H1 (cell line): ENCODE data around the gene ORC3. TPM values are rescaled to one million over a fixed set of nuclear protein-coding genes. Genes with fewer than 3 reads are reported as not detected.

Source experiments
- CTCF ChIA-PET: fragments of 300-600 bp; sonication (Branson Sonifier 250); formaldehyde crosslinking; loops from one replicate; lab custom pipeline; 2021; ENCODE audit not compliant: partially characterized antibody; lab: Charles Lee
- POLR2A ChIA-PET: fragments of 300-600 bp; sonication (Branson Sonifier 250); formaldehyde crosslinking; loops from one replicate; lab custom pipeline; 2021; ENCODE audit warnings: inconsistent platforms; ENCODE audit not compliant: partially characterized antibody; lab: Charles Lee
- DNase-seq, 2 experiments: peaks; one replicate each; pipeline versions ENCODE4 v3.0.0 to v3.0.0-alpha.2; 2010 to 2022; ENCODE audit warnings: low spot score in 2 of 2, low read depth in 1 of 2, mixed read lengths in 1 of 2
- FAIRE-seq: peaks from 2 replicates; lab custom pipeline; 2011; peaks lifted over from hg19 to GRCh38; lab: Jason Lieb, UNC
- H2AFZ ChIP-seq: 2 replicates; pipeline ENCODE4 v1.8.1; 2012; ENCODE audit warnings: low read length, inconsistent platforms
- H2AK5ac ChIP-seq: 2 replicates; pipeline ENCODE4 v1.6.1; 2013; ENCODE audit warnings: low read depth, low read length
- H2BK120ac ChIP-seq: replicated peaks from 2 replicates; pipeline ENCODE3; 2013; ENCODE audit warnings: low read depth, low read length, inconsistent platforms
- H2BK12ac ChIP-seq: 2 replicates; pipeline ENCODE4 v1.6.1; 2013; ENCODE audit warnings: low read depth, low read length
- H2BK15ac ChIP-seq: 2 replicates; pipeline ENCODE4 v1.6.1; 2013; ENCODE audit warnings: low read length
- H2BK20ac ChIP-seq: 2 replicates; pipeline ENCODE4 v1.6.1; 2013; ENCODE audit warnings: low read length
- H2BK5ac ChIP-seq: 2 replicates; pipeline ENCODE4 v1.6.1; 2013; ENCODE audit warnings: low read depth, low read length
- H3K14ac ChIP-seq: 2 replicates; pipeline ENCODE4 v1.6.1; 2013; ENCODE audit warnings: inconsistent platforms; ENCODE audit not compliant: insufficient read length
- H3K18ac ChIP-seq: 2 replicates; pipeline ENCODE4 v1.6.1; 2013; ENCODE audit warnings: low read length; ENCODE audit errors: extremely low read depth
- H3K23ac ChIP-seq: 2 replicates; pipeline ENCODE4 v1.6.1; 2013; ENCODE audit warnings: inconsistent platforms; ENCODE audit not compliant: insufficient read length
- H3K23me2 ChIP-seq: 2 replicates; pipeline ENCODE4 v1.6.1; 2013; ENCODE audit warnings: low read depth, low read length
- H3K27ac ChIP-seq: 2 replicates; pipeline ENCODE4 v1.6.1; 2011; ENCODE audit warnings: low read depth, low read length, inconsistent platforms
- H3K27me3 ChIP-seq, 4 experiments: replicated peaks in 1 of 4; 1 replicate in 1 of 4; 2 replicates in 3 of 4; pipeline versions ENCODE4 v1.6.1 to v1.8.1; 2011 to 2013; ENCODE audit warnings: low read length in 3 of 4, mild to moderate bottlenecking in 3 of 4, inconsistent platforms in 2 of 4, mixed read lengths in 2 of 4, moderate library complexity in 1 of 4; ENCODE audit not compliant: control insufficient read depth in 3 of 4, insufficient read depth in 3 of 4; ENCODE audit errors: extremely low read depth in 1 of 4
- H3K36me3 ChIP-seq, 4 experiments: 2 replicates each; pipeline versions ENCODE4 v1.6.1 to v1.8.1; 2011 to 2013; ENCODE audit warnings: mild to moderate bottlenecking in 4 of 4, low read length in 3 of 4, moderate library complexity in 2 of 4, control low read depth in 1 of 4, inconsistent platforms in 1 of 4; ENCODE audit not compliant: insufficient read depth in 4 of 4, control insufficient read depth in 2 of 4
- H3K4ac ChIP-seq: replicated peaks from 2 replicates; pipeline ENCODE3; 2013; ENCODE audit warnings: low read length, low read depth, mixed read lengths, inconsistent platforms; ENCODE audit not compliant: insufficient read length
- H3K4me1 ChIP-seq, 4 experiments: replicated peaks in 1 of 4; 1 replicate in 1 of 4; 2 replicates in 3 of 4; pipeline versions ENCODE4 v1.6.1 to v1.8.1; 2011 to 2013; ENCODE audit warnings: low read length in 3 of 4, inconsistent platforms in 2 of 4, mixed read lengths in 1 of 4; ENCODE audit not compliant: insufficient read depth in 4 of 4, control insufficient read depth in 3 of 4
- H3K4me2 ChIP-seq, 2 experiments: 2 replicates each; pipeline versions ENCODE4 v1.6.1 to v1.8.1; 2011 to 2013; ENCODE audit warnings: low read depth in 2 of 2, low read length in 2 of 2, control low read depth in 1 of 2, inconsistent platforms in 1 of 2, mild to moderate bottlenecking in 1 of 2; ENCODE audit not compliant: insufficient read depth in 1 of 2
- H3K4me3 ChIP-seq, 4 experiments: fragments of 200-600, 300-600 bp in 1 of 4; sonication (generic), shearing (Covaris generic), sonication (Bioruptor Twin) in 1 of 4; 2 replicates each; pipeline versions ENCODE4 v1.5.1 to v1.8.1; 2011 to 2016; ENCODE audit warnings: low read length in 4 of 4, low read depth in 3 of 4, control low read depth in 2 of 4, inconsistent platforms in 2 of 4, mild to moderate bottlenecking in 2 of 4, mixed read lengths in 1 of 4, moderate library complexity in 1 of 4; ENCODE audit not compliant: insufficient read depth in 2 of 4; ENCODE audit errors: extremely low read depth in 1 of 4
- H3K56ac ChIP-seq: replicated peaks from 2 replicates; pipeline ENCODE3; 2013; ENCODE audit warnings: low read depth, mild to moderate bottlenecking, mixed read lengths, low read length, inconsistent platforms; ENCODE audit not compliant: insufficient read length
- H3K79me1 ChIP-seq: 2 replicates; pipeline ENCODE4 v1.6.1; 2013; ENCODE audit warnings: low read depth, low read length, control low read depth
- H3K79me2 ChIP-seq, 2 experiments: 2 replicates each; pipeline versions ENCODE4 v1.6.1 to v1.8.1; 2012 to 2013; ENCODE audit warnings: low read length in 2 of 2, mild to moderate bottlenecking in 2 of 2, inconsistent platforms in 1 of 2; ENCODE audit not compliant: insufficient read depth in 2 of 2, control insufficient read depth in 1 of 2
- H3K9ac ChIP-seq, 4 experiments: replicated peaks in 1 of 4; 1 replicate in 1 of 4; 2 replicates in 3 of 4; pipeline versions ENCODE4 v1.6.1 to v1.8.1; 2011 to 2013; ENCODE audit warnings: low read depth in 3 of 4, low read length in 3 of 4, control low read depth in 2 of 4, mild to moderate bottlenecking in 2 of 4, moderate library complexity in 2 of 4, inconsistent platforms in 1 of 4; ENCODE audit errors: extremely low read depth in 1 of 4
- H3K9me3 ChIP-seq, 2 experiments: 2 replicates each; pipeline versions ENCODE4 v1.6.1 to v1.8.1; 2012 to 2013; ENCODE audit warnings: mild to moderate bottlenecking in 2 of 2, moderate library complexity in 2 of 2, control low read depth in 1 of 2, inconsistent platforms in 1 of 2, low read depth in 1 of 2, low read length in 1 of 2, mixed read lengths in 1 of 2; ENCODE audit not compliant: insufficient read depth in 2 of 2
- H4K20me1 ChIP-seq, 2 experiments: replicated peaks in 1 of 2; 2 replicates each; pipeline versions ENCODE3 to v1.8.1; 2011 to 2013; ENCODE audit warnings: inconsistent platforms in 2 of 2, low read length in 2 of 2, mild to moderate bottlenecking in 1 of 2; ENCODE audit not compliant: insufficient read depth in 2 of 2, control insufficient read depth in 1 of 2
- H4K5ac ChIP-seq: 2 replicates; pipeline ENCODE4 v1.6.1; 2013; ENCODE audit warnings: low read length, low read depth, mixed read lengths, inconsistent platforms; ENCODE audit not compliant: insufficient read length
- H4K8ac ChIP-seq: 2 replicates; pipeline ENCODE4 v1.8.0; 2013; ENCODE audit warnings: mild to moderate bottlenecking, moderate library complexity, low read length, inconsistent platforms; ENCODE audit not compliant: insufficient read depth; ENCODE audit errors: extremely low read depth
- H4K91ac ChIP-seq: replicated peaks from 2 replicates; pipeline ENCODE3; 2013; ENCODE audit warnings: low read length, mixed read lengths, inconsistent platforms; ENCODE audit not compliant: insufficient read length
- ASH2L ChIP-seq: fragments of 200-600, 300-600 bp; sonication (generic); IDR thresholded peaks from one replicate; pipeline ENCODE4 v1.7.1; 2017; ENCODE audit warnings: low read length
- CHD2 ChIP-seq: IDR thresholded peaks from 2 replicates; pipeline ENCODE4 v1.6.1; 2012; ENCODE audit warnings: low read length, improper control_type of control experiment
- WGBS, 2 experiments: shearing (Covaris generic) in 1 of 2; methylation state at CpG; one replicate each; pipeline versions ENCODE4 v1.1.6 to v1.1.7; 2013 to 2015; ENCODE audit warnings: low lambda C conversion rate in 2 of 2, mixed read lengths in 2 of 2, inconsistent platforms in 1 of 2, low coverage in 1 of 2, missing lambda C conversion rate in 1 of 2; ENCODE audit not compliant: insufficient replicate concordance in 2 of 2, insufficient coverage in 1 of 2, insufficient read length in 1 of 2; ENCODE audit errors: extremely low coverage in 1 of 2, missing lambda C conversion rate in 1 of 2; 5-methylcytosine and 5-hydroxymethylcytosine counted together
- polyA plus RNA-seq, 7 experiments: library from polyadenylated mRNA; depleted of rRNA in 3 of 7; stranded (reverse) in 5 of 7; unstranded in 2 of 7; fragments of >200 nt in 5 of 7; fragments of 200-250 nt in 2 of 7; gene quantifications; 1 replicate in 5 of 7; 2 replicates in 1 of 7; 4 replicates in 1 of 7; pipeline versions ENCODE4 v1.2.1 to v1.2.3, GENCODE V29; 2011 to 2013; ENCODE audit warnings: missing spikeins in 2 of 7, mixed read lengths in 2 of 7
- total RNA-seq: library from RNA; stranded (reverse); fragmentation: NEBNext Ultra II Directional; extraction: Animal tissue kit (Norgen Biotek cat#: 25700); gene quantifications from 2 replicates; pipeline ENCODE4 v1.2.1, GENCODE V29; 2021

Gene ORC3
- total and polyA plus RNA-seq, 2 of the 8 experiments (the other 6 are each of a cell fraction or from before 2014, with no cell fraction given), result 35.9 to 60.9 TPM

GRCh38 chr6:87687296-87687695 lies 97.4 kb downstream of the ORC3 start:
- no peak overlapping the region for H4K91ac ChIP-seq
- no peak overlapping the region for H3K56ac ChIP-seq
- no peak overlapping the region for H3K4me3 ChIP-seq
- TF ChIP-seq CHD2, result no peak
- no peak for TF ChIP-seq ASH2L
- H2BK12ac ChIP-seq, result no peak overlapping the region
- H2AK5ac ChIP-seq, result no peak overlapping the region
- POLR2A ChIA-PET, result interaction anchor here (1.5 to 2.6 kb wide), 2 partner anchors 12 to 15 kb away, joined by 7 to 11 read pairs; partner anchors contain the start of gene AKIRIN2
- no peak overlapping the region for H2AFZ ChIP-seq
- H2BK15ac ChIP-seq, result no peak overlapping the region
- no peak overlapping the region for H3K23ac ChIP-seq
- peaks cover 0 to 2% (median under 1%) of the 10 kb centered on the region in 4 experiments; a peak in 2 of 7 replicates for H3K4me1 ChIP-seq
- H4K8ac ChIP-seq, result no peak overlapping the region
- H3K27ac ChIP-seq, result no peak overlapping the region
- no peak overlapping the region for H4K5ac ChIP-seq
- H3K79me2 ChIP-seq, result peaks cover 49 to 100% of the 10 kb centered on the region in 2 experiments
- no peak overlapping the region for H3K9ac ChIP-seq
- no peak overlapping the region for H3K4ac ChIP-seq
- no peak overlapping the region for H3K14ac ChIP-seq
- no peak overlapping the region for H2BK120ac ChIP-seq
- peaks cover 18 to 20% of the 10 kb centered on the region in 2 experiments for H4K20me1 ChIP-seq
- H3K79me1 ChIP-seq, result peaks cover 2% of the 10 kb centered on the region
- no peaks in the 10 kb centered on the region for H3K9me3 ChIP-seq
- 94% methylated on average over 3 of the region's 3 CpGs; no CpG with 5 or more reads in 1 of the 2 experiments for WGBS, 2 experiments
- H3K36me3 ChIP-seq, result no peaks in the 10 kb centered on the region
- H3K18ac ChIP-seq, result no peak overlapping the region
- H2BK5ac ChIP-seq, result no peak overlapping the region
- FAIRE-seq, result no peak
- no peaks in the 10 kb centered on the region for H3K23me2 ChIP-seq
- H2BK20ac ChIP-seq, result no peak overlapping the region
- CTCF ChIA-PET, result no interaction called here
- no peaks in the 10 kb centered on the region for H3K27me3 ChIP-seq
- DNase-seq, result no peak
- H3K4me2 ChIP-seq, result no peak overlapping the region
